Measurements from ENCODE around the gene NACC2. TPM values are rescaled to one million over a fixed set of nuclear protein-coding genes. Genes with fewer than 3 reads are reported as not detected.

Gene NACC2
- polyA plus RNA-seq, 1 donor = 11.8 TPM

DNA sequence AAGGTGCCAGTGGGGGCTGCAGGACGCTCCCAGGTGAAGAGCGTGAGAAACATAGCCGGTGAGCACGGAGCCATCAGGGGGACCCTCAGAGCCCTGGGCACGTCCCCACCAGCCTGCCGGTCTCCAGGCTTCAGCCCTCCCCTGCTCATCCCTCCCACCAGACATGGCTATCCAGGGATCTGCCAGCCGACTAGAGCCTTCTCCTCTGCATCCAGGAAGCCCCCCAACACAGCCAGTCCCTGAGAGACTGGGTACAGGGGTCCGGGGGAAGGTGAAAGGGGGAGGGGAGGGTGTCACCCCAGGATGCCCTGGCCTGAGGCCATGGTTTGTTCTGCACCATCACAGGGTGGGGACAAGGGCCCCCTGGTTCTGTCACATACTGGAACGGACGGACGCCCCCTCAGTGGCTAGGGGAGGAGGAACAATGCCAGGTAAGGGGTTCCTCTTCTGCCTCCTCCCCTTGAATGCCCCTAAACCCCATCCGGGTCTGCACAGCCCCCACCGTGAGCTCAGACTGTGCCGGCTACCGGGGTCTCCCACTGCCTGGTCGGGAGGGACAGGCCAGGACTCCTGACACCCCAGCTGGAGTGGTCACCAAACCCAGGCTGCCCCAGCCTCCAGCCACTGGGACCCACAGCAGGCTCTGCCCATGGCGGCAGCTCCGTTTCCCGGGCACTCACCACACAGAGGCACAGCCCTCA is 34.3 kb downstream of the NACC2 start:
- Histone ChIP-seq H3K9me3 (ENCODE audit: control insufficient read depth, low read depth, low read length) (no peaks in the 10 kb centered on the region), H3K27me3 (ENCODE audit: control insufficient read depth, insufficient read depth, low read length) (no peaks in the 10 kb centered on the region), H3K4me3 (ENCODE audit: low read length) (no peak overlapping the region), H3K27ac (ENCODE audit: low read length) (no peak overlapping the region), H3K4me1 (ENCODE audit: control insufficient read depth, insufficient read depth, low read length) (peaks cover 23% of the 10 kb centered on the region), H3K36me3 (ENCODE audit: control insufficient read depth, insufficient read depth, low read length) (peaks cover 11% of the 10 kb centered on the region)
- WGBS (ENCODE audit: insufficient coverage, low lambda C conversion rate) = no CpG with 5 or more reads among the region's 19 CpGs
- DNase-seq = no peak

DNA sequence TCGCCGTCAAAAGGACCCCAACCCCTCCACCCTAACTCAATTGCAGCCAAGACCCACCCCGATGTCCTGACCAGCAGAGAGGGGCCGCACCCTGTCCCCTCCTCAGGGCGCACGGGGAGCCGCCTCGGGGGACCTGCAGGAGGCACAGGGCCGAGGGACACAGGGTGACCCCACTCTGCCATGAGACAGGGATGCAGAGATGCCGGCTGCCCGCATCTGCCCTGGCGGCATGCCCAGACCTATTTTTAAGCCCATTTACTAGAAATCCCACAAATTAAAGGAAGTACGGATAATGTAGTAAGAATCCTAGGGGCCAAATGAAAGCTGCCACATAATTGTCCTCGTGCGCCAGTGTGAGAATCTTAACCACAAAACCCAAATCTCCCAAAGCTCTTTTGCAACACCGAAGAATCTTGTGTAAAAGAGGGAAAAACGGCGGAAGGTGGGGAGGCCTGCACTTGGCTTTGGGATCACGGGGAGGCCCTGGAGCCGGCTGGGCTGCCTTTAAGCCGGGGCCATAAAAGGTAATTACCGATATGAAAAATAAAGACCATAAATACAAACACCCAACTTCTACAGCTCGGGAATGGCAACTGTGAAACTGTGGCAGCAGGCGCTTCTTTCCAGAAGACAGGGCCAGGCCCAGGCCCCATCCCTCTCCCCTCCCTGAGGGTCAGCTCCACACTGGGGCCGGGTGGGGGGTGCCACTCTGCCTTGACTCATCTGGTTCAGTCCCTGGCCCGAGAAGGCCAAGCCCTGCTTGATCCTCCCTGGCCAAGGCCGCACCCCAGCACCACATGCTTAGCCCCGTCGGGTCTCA is 35.0 kb downstream of the NACC2 start:
- H3K4me3 ChIP-seq (ENCODE audit: low read length) = no peak overlapping the region
- DNase-seq = peak in 1 of 2 donors; percentile 65
- no peaks in the 10 kb centered on the region for H3K27me3 ChIP-seq (ENCODE audit: control insufficient read depth, insufficient read depth, low read length)
- H3K9me3 ChIP-seq (ENCODE audit: control insufficient read depth, low read depth, low read length) = no peaks in the 10 kb centered on the region
- no peak overlapping the region for H3K27ac ChIP-seq (ENCODE audit: low read length)
- peaks cover 11% of the 10 kb centered on the region for H3K36me3 ChIP-seq (ENCODE audit: control insufficient read depth, insufficient read depth, low read length)
- peaks cover 30% of the 10 kb centered on the region for H3K4me1 ChIP-seq (ENCODE audit: control insufficient read depth, insufficient read depth, low read length)
- 20% methylated on average over 1 of the region's 29 CpGs for WGBS (ENCODE audit: insufficient coverage, low lambda C conversion rate)

DNA sequence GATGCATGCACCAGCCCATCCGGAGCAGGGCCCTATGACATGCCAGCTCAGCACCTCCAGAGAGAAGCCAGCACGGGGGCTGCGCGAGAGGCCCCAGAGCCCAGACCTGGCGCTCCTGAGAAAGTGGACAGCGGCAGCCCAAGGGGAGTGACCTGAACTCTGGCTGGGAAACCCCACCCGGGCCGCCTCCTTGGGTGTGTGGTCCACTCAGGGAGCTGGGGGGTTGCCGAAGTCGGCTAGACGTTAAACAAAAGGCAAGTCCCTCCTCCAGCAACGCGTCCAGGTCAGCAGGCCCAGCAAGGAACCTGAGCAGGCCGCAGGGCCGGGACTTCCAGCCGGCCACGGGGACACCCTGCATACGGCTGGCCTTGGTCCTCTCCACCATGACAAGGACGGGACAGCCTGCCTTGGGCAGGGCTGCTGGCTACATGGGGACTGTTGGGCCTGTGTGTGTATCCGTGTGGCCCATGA is 35.7 kb downstream of the NACC2 start:
- H3K4me1 ChIP-seq (ENCODE audit: control insufficient read depth, insufficient read depth, low read length) = peaks cover 32% of the 10 kb centered on the region
- H3K27me3 ChIP-seq (ENCODE audit: control insufficient read depth, insufficient read depth, low read length) = no peaks in the 10 kb centered on the region
- no peaks in the 10 kb centered on the region for H3K9me3 ChIP-seq (ENCODE audit: control insufficient read depth, low read depth, low read length)
- no peak for DNase-seq
- H3K27ac ChIP-seq (ENCODE audit: low read length) = no peak overlapping the region
- peaks cover 9% of the 10 kb centered on the region for H3K36me3 ChIP-seq (ENCODE audit: control insufficient read depth, insufficient read depth, low read length)
- no peak overlapping the region for H3K4me3 ChIP-seq (ENCODE audit: low read length)
- no CpG with 5 or more reads among the region's 20 CpGs for WGBS (ENCODE audit: insufficient coverage, low lambda C conversion rate)

DNA sequence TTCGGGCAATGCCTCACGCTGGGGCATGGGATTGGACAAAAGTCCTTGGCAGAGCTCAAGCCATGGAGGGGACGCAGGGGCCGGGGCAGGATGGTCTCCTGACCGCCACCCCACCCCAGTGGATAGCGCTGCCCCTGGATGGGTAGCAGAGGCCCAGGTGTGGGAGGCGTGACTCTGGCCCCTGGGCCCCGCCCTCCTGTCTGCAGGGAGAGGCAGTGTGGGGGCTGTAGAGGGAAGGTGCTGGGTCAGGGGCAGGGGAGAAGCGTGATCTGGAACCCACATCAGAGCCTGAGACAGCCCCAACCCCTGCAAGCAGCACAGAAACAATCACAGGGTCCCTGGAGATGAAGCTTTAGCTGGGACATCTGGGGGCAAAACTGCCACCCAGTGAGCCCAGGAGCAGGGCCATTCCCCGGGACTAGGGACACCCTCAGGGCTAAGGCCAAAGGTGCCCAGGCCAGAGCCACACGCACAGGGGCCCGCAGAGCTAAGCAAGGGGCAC is 36.2 kb downstream of the NACC2 start:
- H3K9me3 ChIP-seq (ENCODE audit: control insufficient read depth, low read depth, low read length) = no peaks in the 10 kb centered on the region
- H3K27me3 ChIP-seq (ENCODE audit: control insufficient read depth, insufficient read depth, low read length) = no peaks in the 10 kb centered on the region
- H3K27ac ChIP-seq (ENCODE audit: low read length) = no peak overlapping the region
- H3K36me3 ChIP-seq (ENCODE audit: control insufficient read depth, insufficient read depth, low read length) = peaks cover 9% of the 10 kb centered on the region
- no peak for DNase-seq
- H3K4me3 ChIP-seq (ENCODE audit: low read length) = no peak overlapping the region
- peaks cover 35% of the 10 kb centered on the region for H3K4me1 ChIP-seq (ENCODE audit: control insufficient read depth, insufficient read depth, low read length)
- WGBS (ENCODE audit: insufficient coverage, low lambda C conversion rate) = no CpG with 5 or more reads among the region's 12 CpGs

DNA sequence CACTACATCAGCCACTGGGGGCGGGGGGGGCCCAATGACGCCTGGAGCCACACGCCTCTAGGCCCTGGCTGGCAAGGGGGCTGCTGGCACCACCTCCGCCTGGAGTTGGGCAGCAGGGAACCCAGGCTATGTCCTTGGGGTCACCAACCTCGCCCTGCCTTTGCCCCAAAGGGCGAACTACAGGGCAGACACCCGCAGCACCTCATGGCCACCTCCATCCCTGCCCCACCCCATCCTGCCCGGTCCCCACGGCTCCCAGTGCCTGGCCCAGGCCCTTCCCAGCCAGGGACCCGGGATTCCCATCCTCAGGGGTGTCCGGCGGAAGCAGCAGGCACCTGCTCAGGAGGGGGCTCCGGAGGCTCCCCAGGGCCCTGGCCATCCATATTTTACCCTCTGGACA is 37.0 kb downstream of the NACC2 start:
- Histone ChIP-seq H3K4me1 (ENCODE audit: control insufficient read depth, insufficient read depth, low read length) (peaks cover 43% of the 10 kb centered on the region), H3K27me3 (ENCODE audit: control insufficient read depth, insufficient read depth, low read length) (no peaks in the 10 kb centered on the region), H3K36me3 (ENCODE audit: control insufficient read depth, insufficient read depth, low read length) (peaks cover 8% of the 10 kb centered on the region), H3K9me3 (ENCODE audit: control insufficient read depth, low read depth, low read length) (no peaks in the 10 kb centered on the region), H3K4me3 (ENCODE audit: low read length) (no peak overlapping the region), H3K27ac (ENCODE audit: low read length) (no peak overlapping the region)
- DNase-seq = no peak
- WGBS (ENCODE audit: insufficient coverage, low lambda C conversion rate) = no CpG with 5 or more reads among the region's 13 CpGs

DNA sequence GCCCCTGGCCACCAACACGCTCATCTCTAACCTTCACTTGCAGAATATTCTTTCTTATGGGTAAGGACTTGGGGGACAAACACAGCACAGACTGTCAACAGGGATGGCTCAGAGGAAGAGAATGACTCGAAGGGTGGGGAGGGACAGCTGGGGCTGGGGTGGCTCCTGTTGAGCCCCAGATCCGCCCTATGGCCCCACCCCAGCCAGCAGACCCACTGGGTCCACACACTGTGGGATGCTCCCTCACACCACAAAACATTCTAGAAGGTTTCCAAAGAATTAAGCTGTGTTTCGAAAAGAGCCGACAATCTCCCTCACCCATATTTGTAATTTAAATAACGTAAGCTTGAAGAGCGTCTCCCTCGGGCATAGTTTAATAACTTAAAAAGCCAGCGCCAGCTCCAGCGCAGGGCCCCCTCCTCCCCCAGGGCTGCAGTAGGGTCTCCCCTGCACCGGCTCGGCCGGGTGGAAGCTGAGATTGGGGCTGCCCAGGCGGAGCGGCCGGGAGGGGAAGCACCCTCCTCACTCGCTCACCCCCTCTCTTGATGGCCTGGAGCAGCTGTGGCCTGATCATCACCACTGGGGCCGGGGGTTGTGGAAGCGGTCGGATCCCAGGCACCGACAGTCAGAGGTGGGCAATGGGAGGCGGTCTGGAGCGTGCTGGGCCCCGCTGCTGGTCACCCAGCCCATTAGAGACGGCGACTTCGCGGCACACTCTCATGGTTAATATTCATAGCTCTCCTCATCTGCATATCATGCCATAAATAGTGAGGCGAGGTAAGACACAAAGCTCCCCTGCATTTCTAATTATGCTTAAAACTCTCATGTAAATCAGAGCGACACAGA is 37.6 kb downstream of the NACC2 start:
- WGBS (ENCODE audit: insufficient coverage, low lambda C conversion rate) = no CpG with 5 or more reads among the region's 30 CpGs
- H3K4me3 ChIP-seq (ENCODE audit: low read length) = no peak overlapping the region
- peaks cover 2% of the 10 kb centered on the region for H3K36me3 ChIP-seq (ENCODE audit: control insufficient read depth, insufficient read depth, low read length)
- no peak overlapping the region for H3K27ac ChIP-seq (ENCODE audit: low read length)
- peaks cover 49% of the 10 kb centered on the region for H3K4me1 ChIP-seq (ENCODE audit: control insufficient read depth, insufficient read depth, low read length)
- H3K27me3 ChIP-seq (ENCODE audit: control insufficient read depth, insufficient read depth, low read length) = no peaks in the 10 kb centered on the region
- no peak for DNase-seq
- no peaks in the 10 kb centered on the region for H3K9me3 ChIP-seq (ENCODE audit: control insufficient read depth, low read depth, low read length)

DNA sequence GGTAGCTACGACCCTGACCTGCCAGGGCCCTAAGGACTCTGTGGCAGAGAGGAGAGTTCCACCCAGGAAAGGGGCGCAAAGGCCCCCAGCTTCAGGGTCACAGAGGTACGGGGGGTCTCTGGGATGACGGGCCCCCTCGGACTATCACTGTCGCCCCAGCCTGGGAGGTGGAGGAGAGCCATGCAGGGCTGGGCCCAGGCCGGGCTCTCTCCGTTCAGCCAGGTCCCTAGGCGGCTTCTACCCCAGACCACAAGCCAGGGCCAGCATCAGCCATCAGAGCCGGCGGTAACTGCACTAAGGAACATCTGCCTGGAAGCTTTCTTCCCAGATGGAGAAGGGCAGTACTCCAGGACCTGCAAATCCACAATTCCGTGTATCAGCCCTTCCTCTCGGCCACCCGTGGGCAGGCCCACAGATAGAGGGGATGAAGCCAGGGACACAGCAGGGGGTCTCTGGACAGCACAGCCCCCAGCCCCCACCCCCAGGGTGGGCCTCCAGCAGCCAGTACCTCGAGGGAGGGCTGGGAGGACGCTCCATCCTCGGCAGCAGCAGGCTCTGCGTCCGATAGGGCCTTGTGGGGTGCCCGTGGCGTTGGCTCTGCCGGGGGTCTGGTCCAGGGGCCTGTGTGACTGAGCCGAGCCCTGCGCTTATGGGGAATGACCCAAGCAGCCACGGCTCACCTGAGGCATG is 38.4 kb downstream of the NACC2 start:
- Histone ChIP-seq H3K9me3 (ENCODE audit: control insufficient read depth, low read depth, low read length) (no peaks in the 10 kb centered on the region), H3K36me3 (ENCODE audit: control insufficient read depth, insufficient read depth, low read length) (no peaks in the 10 kb centered on the region), H3K4me3 (ENCODE audit: low read length) (no peak overlapping the region), H3K27ac (ENCODE audit: low read length) (no peak overlapping the region), H3K27me3 (ENCODE audit: control insufficient read depth, insufficient read depth, low read length) (no peaks in the 10 kb centered on the region), H3K4me1 (ENCODE audit: control insufficient read depth, insufficient read depth, low read length) (peaks cover 51% of the 10 kb centered on the region)
- DNase-seq = no peak
- WGBS (ENCODE audit: insufficient coverage, low lambda C conversion rate) = no CpG with 5 or more reads among the region's 25 CpGs

DNA sequence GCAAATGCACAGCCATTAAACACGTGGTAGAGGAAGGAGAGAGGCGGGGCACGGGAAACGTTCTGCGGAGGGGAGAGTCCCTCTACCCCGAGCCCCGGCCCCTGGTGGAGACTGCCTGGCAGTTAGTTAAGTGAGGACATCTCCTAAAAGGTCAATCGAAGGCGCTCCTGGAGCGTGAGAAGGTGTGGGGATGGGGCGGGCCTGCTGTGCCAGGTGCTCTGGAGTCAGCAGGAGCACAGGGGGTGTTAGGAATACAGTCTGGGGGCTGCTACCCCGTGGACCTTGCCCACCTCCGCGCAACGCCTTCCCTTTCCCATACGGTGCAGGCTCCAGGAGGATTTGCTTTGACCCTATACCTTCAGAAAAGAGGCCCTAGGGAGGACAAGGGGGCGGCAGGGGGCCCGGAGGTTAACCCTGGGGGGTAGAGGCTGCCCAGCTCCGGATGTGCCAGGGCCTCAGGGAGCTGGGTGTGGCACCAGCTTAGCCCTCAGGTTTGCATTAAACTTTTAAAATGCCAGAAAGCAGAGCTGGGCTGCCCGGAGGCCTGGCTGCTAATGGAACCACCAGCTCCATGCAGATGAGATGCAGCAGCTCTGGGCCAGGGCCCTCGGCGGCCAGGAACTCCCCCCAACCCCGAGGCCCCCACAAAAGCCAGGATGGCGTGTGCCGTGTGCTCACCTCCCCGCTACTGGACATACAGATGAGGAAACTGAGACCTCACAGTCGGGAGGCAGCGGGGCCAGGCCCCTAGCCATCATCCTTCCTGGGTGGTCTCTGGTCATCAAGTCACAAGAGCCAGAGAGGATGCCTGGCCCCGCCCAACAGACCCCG is 39.2 kb downstream of the NACC2 start:
- H3K36me3 ChIP-seq (ENCODE audit: control insufficient read depth, insufficient read depth, low read length) = no peaks in the 10 kb centered on the region
- H3K4me3 ChIP-seq (ENCODE audit: low read length) = no peak overlapping the region
- H3K9me3 ChIP-seq (ENCODE audit: control insufficient read depth, low read depth, low read length) = peaks cover 3% of the 10 kb centered on the region
- DNase-seq = peak in 1 of 2 donors; percentile 37
- no peak overlapping the region for H3K27ac ChIP-seq (ENCODE audit: low read length)
- peaks cover 49% of the 10 kb centered on the region for H3K4me1 ChIP-seq (ENCODE audit: control insufficient read depth, insufficient read depth, low read length)
- H3K27me3 ChIP-seq (ENCODE audit: control insufficient read depth, insufficient read depth, low read length) = peaks cover 2% of the 10 kb centered on the region
- 80% methylated on average over 1 of the region's 30 CpGs for whole genome bisulfite sequencing (ENCODE audit: insufficient coverage, low lambda C conversion rate)
